ENCODE results near the gene SLCO2A1.

Gene SLCO2A1

DNA sequence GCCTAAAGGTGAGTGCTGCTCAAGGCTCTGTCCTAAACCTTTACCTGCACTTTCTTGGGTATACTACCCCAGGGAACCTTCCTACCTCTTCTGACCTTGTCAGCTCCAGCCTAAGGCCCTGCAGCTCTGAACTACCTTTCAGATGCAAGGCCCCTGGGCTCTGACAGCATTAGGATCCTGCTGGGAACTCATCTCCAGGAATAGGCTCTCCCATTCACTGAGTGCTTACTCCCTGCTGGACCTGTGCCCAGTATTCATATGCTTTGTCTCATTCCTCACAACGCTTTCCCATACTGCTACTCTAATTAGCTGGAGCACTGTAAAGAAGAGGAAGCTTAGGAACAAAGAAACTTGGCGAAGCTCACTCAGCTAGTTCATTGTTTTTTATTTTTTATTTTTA, 80.3 kb downstream of the SLCO2A1 start:
- DNase-seq (ENCODE audit: low read depth) = no peak

DNA sequence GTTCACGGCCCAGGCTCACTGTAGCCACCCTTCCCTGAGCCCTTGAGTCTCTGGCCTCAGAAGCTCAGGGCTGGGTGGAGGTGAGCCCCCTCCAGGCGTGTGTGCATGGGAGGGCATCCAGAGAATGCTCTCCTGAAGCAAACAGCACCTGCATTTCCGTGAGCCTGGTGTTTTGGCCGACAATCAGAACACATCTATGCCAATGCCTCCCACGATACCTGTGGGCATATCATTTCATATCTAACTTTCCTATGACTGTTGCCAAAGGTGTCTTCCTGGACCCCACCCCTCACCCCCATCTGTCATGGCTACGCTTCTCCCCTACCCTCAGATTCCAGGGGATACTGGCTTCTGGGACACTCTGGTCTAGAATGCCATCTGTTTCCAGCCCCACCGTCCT, 80.7 kb downstream of the SLCO2A1 start:
- DNase-seq (ENCODE audit: low read depth) = no peak

DNA sequence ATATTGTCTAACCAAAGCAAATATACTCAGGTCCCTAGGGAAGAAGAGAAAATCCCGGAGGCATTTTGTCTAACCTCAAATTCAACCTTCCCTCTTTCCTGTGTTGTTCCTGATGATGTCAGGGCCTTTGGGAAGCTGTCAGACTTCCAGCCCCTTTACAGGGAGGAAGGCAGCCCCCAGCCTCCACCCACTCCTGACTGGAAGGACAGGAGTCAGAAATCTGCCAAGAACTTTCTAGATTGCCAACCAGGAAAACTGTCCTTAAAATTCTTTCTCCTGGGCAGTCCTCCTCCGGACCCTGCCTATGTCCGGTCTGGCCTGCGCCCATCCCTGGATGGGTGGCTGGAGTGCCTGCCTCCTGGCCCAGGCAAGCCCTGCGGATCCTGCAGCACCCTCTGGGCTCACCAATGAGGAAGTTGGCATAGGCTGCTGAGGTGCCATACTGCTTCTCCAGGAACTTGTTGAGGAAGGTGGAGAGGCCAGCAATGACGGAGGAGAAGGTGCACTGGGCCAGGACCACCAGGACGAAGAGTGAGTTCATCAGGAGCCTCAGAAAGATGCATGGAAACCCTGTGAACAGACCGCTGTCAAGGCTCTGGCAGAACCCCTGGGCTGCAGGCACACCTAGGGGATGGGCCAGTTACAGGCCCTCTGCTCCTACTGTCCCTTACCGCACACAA, 81.5 kb downstream of the SLCO2A1 start:
- DNase-seq (ENCODE audit: low read depth) = no peak

DNA sequence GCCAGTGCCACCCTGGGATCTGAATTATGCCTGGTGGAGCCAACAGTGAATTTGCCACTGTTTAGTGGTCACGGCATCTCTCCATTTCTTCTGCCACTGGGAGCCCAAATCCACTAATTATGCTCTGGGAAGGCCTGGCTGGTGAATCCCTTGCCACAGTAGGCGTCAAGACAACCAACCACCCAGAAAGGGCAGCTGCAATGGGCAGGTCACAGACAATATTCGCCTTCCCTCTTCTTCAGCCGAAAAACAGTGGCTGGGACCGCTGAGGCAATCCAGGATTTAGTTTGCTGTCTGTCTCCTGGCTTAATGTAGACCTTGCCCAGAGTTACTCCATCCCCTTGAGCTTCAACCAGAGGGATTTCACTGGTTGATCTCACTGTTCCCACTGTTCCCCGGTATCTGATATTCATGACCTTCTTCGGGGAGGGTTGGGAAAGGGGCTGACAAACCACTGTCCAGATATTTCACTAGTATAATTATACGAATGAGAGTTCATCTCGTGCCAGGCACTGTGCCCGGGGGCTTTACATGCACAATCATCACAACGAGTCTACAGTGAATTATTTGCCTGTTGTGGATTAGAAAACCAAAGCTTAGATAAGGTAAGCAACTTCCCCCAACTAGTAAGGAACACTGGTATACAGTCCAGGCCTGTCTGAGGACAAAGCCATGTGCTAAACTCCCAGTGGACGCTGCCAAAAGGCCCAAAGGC, 84.2 kb downstream of the SLCO2A1 start:
- DNase-seq (ENCODE audit: low read depth) = no peak

DNA sequence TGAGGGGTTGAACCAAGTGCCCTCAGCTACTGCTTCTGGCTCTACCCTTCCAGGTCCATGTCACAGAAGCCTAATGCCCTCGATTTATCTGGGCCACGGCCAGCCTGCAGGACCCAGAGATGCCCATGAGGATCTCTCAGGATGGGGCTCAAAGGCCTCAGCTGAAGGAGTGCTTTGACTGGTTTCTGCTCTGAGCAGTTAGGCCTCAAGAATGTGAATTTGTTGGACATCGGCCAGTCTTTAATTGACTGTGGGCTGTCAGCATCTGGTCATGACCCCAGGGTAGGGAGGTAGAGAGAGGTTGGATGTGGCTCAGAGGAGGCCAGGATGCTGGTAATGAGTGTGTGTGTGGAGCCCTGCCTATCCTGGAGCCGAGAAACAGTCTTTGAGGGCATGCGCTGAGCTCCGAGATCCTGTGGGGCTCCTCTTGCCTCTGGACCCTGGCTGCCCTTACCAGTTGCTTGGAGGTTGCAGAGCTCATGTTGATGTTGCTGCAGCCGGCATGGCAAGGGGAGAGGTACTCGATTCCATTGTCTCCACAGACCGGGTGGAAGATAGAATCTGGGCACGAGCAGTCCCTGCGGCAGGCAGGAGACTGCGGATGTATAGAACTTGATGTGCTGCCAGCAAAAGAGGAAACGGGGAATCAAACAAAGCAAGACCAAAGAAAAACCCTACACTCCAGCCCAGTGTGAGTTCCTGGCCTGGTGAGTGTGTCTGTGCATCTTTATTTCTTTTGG, 84.9 kb downstream of the SLCO2A1 start:
- no peak for DNase-seq (ENCODE audit: low read depth)

DNA sequence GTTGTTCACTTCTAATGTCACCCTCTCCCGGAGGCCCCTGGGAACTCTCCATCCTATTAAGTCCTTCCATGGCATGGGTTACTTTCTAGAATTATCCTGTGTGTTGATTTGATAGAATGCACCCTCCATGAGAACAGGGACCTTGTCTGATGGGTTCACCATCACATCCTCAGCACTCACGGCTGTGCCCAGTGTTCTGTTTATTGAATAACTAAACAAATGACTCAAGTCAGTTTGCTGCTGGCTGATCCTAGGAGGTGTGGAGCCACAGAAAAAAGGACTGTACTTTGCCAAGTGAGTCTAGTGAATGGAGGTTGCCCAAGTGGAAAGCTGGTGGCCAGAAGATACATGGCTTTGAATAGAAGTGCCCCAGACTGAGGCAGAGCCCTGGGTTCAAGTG, 85.5 kb downstream of the SLCO2A1 start:
- DNase-seq (ENCODE audit: low read depth) = no peak

DNA sequence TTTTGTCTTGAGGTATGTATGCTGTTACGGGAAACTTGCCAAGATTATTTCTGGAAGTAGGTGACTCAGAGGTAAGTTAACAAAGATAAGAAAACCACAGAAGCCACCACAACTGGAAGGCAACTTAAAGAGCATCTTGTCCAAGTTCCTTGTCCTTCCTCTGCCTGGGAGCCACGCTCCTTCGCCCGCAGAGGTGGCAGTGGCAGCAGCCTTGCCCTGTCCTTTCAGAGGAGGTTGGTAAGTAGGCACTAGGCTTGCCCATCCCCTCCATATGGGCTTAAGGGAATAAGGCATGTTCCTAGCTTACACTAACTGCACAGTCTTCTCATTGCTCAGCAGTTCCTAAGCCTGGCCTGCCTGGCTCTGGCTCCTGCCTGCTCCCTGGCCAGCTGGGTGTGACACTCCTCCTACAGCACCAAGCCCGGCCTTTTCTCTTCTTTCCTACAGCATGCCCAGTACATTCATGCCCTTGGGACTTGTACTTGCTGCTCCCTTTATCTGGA, 86.0 kb downstream of the SLCO2A1 start:
- no peak for DNase-seq (ENCODE audit: low read depth)

DNA sequence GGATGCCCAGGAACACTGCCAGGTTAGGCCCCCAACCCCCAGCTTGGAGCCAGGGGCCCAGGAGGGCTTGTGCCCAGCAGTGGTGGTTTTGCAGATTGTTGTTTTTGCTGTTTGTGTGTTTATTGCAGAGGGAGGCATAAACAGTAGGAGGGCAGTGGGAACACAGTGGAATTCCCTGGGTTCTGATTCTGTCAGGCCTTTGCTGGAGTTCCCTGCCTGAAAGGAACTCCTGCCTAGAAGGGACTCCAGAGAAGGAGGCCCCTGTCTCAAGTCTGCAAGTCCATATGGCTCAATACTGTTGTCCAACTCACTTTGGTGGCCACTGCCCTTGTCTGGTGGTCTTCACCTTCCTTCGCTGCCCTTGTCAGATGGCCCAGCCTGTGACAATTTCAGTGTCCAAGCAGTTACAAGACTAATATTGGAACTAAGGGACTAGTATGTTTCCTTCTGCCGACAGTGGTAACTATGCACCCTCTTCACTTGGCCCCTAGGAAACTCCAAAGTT, 86.6 kb downstream of the SLCO2A1 start:
- DNase-seq (ENCODE audit: low read depth) = no peak

DNA sequence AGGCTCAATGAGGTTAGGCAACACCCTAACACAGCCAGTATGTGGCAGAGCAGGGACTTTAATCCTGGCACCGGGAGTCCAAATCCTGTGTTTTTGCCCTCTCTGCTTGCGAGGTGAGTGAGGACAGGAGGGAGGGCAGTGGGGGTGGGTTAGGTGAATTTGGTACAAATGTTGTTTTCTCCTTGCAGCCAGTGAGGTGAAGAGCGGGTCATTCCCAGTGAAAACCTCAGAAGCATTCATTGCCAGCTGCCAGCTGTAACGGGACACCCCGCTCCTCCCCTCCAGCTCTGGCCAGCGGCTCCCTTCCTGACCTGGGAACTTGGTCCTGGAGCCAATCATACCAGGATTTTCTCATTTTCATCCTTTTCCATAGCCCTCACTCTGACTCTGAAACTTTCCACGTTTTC, 88.3 kb downstream of the SLCO2A1 start:
- no peak for DNase-seq (ENCODE audit: low read depth)

DNA sequence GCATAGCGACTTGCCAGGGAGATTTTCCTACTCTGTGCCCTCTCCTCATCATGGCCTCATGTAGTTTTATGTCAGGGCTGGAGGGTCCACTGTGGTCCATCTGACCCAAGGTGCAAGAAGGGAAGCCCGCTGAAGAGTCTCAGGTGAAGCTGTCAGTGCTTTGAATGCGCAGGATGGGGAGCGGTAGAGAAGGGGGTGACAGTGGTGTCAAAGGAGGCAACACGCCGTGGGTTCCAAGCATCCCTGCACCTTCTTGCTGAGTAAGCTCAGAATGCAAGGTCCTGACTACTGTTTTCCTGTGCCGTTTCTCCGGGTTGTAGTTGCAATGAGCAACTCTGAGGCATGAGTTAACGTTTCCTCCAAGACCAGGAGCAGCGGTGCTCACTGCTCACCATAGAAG, 89.2 kb downstream of the SLCO2A1 start:
- no peak for DNase-seq (ENCODE audit: low read depth)

DNA sequence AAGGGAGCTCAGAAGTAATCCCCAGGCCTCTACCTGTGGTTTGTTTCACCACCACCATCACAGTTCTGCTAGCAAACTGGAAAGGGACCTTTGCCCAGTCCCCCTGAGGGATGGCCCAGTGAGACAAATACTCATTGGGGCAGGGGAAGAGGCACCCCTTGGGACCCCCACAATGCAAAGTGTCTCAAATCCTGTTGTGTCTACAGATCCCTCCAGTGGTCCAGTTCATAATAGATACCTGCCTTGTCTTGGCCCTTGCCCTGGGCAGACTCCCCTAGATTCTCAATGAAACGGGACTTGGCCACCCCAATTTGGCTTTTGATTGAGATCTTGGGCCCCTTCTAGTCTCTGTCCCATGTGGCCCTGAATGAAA, 90.3 kb downstream of the SLCO2A1 start:
- DNase-seq (ENCODE audit: low read depth) = no peak

DNA sequence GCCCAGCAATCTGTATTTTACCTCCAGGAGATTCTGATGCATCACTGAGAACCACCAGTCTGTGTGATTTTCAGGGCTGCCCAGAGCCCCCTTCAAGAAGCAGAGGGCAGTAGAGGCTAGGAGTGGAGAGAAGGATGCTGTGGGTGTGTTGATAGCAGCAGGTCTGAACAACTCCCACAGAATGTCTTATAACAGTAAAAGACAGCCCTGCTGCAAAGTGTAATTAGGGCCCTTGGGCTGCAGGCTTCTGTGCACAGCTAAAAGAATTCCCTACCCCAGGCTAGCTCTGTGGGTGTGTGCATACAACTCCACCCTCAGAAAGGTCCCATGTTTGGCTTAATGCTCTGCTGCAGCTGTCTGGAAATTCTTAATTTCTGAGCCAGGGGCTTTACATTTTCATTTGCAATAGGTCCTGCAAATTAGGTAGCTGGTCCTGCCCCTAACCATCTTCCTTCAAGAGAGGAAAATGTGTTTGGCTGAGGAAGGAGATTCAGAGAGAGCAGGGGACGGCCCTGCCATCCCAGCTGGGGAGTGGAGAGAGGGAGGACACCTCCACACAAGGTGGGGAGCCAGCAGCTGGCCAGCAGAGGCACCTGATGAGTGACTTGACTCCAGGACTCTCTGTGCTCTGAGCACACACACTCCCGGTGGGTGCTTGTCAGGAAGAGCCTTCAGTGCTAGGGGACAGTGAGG, 90.8 kb downstream of the SLCO2A1 start:
- no peak for DNase-seq (ENCODE audit: low read depth)

DNA sequence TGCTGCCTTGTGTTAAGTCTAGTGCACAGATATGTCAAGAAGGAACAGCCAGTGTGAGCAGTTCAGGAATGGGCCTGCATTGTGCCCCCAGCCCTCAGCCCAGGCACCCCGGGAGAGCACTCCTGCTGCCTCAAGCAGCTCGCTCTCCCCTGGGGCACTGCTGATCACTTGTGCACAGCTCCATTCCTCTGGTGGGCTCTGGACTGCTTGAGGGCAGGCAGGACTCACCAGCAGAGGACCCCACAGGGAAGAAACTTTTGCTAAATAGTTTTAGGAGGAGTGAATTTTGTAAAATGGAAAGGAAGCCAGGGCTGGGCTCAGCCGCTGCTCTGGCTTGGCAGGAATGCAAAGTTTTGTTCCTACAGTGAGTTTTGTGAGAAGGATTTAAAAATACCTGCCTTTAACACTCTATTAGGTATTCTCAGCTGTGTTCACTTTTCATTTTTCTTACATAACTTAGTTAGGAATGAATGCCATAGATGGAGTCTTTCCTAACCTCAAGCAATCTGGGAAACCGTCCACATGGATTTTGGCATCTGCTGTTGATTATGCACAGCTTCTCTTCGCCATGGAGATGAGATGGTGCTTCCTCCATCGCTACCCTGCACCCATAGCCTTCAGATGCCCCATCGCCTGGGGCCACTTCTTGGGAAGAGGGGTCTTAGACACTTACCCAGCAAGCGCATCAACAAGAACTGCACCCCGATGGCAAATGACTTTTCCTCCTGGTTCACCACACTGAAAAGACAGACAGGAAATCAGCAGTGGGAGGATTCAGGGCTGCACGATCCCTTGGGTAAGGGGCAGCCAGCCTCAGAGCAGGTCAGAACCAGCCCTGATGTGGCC, 91.7 kb downstream of the SLCO2A1 start:
- DNase-seq (ENCODE audit: low read depth) = no peak

DNA sequence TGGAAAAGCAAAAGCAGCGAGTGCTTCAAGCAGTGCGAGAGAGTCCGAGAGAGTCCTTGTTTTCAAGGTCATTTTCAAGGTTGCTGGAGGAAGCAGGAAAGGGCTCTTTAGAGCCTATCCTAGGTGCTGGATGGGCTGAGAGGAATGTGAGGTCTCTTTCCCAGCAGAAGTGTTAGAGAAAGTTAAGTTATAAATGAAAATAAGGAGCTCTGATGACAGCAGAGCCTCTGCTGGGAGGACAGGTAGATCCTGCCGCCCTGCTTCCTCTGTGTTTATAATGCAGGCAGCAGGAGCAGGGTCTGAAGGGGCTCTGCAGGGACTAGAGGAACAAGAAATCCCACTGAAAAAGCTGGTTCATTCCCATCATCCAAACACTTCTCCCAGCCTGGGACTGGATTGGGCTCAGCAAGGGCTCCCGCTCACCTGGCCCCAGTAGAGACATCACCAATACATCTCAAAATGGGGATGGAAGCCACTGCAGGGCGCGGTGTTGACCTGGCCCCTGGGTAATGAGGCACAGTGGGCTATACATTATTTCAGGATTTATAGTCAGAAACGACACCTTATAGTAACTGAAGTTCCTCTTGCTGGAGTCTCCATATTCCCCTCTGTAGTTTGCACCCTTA, 92.6 kb downstream of the SLCO2A1 start:
- DNase-seq (ENCODE audit: low read depth) = no peak

DNA sequence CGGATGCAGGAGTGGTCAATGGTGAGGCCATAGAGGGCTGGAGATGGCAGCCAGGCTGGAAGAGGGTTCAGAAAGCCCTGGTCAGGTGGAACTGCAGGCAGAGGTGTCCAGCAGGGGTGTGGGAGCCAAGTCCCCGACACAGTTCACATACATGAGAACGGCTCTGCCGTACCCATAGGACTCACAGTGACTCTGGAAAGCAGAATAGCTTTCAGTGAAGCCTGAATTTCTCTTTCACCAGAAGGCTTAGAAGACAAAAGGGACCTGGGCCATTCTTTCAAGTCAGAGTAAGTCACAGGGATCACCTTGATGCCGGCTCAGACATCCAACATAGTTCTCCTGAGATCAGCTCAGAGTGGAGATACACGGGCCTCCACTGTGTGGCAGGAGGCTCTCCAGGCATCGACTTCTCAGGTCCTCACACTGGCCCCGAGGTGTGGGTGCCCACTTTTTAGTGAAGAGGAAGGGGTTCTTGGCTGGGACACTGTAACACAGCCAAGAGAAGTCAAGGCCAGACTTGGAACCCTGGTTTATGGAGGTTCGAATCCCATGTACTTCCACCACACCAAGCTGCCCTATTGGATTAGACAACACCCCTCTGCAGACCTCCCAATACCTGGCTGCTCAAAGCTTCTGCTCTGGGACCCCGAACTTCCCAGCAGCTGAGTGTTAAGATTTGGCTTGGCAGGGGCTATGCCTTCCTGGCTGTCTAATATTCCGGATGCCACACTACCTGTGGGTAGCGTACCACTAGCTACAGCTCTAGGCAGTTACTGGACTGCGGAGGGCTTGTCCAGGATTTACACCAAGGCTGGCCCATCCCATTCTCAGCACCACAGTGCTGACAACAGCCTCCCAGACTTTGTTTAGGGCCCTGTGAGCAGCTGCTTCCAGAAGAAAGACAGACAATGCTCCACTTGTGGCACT, 93.6 kb downstream of the SLCO2A1 start:
- DNase-seq (ENCODE audit: low read depth) = no peak

DNA sequence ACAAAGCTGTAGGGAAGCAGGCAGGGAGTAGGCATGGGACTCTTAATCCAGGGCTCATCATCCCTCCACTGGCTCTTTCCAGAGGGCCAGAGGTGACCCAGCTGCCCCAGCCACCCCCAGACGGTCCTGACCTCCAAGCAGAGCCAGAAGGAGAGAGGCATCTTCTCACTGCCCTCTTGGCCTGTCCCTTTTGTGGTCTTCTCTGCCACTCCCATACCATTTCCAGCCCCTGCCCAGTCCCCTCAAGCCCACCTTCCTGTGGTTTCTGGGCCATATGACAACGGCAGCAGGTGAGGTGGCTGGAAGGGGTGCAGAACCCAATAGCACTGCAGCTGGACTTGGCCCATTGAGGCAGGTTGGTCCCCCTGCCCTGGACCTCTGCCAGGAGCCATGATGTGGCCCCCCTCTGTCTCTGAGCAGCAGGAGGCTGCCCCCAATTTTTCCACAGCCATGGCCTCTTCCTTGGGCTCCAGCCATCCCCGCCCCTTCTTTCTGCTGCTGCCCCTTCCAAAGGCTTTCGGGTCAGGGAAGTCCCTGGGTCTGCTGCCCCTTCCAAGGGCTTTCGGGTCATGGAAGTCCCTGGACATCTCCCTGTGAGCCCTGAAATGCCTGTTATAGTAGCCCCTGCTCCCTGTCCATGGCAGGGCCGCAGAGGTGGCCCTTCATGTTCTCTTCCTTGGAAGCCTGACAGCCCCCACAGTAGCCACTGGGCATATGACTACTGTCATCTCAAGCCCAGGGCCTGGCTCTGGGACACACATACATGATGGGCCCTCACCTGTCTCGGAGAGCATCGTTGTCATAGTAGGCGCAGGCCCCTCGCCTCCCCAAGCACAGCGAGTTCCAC, 94.5 kb downstream of the SLCO2A1 start:
- no peak for DNase-seq (ENCODE audit: low read depth)

DNA sequence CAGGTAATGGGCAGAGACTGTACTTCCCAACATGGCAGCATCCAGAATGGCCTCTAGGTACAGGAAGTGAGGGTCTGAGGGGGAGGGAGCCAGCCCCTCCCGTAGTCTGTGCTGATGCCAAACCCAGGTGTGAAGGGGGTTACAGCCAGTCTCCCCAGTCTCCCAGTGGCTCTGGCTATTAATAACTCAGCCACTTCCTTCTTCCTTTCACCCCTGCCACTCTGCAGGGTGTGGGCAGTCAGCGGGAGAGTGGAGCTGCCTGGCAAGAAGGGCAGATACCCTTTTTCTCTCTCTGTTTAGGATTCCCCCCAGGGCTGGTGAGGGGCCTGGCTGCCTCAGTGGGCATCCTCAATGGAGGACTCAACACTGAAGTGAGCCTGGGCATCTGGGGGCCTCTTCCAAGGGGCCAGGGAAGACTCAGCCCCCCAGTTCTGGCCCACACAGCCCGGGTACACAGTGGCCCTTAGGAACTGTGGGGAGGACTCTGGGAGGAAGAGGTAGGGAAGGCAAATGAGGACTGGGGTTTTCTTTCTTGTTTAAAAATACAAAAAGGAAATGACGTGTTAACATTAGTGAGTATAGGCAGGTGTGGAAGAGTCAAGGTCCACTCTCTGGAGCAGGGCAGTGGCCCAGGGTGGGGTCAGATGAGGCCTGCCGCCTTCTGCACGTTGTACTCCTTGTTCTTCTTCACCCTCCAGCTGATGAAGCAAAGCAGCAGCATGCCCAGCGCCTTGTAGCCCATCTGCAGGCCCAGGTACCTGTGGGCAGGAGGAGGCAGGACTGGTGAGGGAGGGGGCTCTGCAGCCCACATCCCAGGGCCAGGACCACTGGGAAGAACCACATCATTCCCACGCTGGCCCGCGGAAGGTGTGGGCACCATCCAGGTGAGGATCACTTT, 95.4 kb downstream of the SLCO2A1 start:
- DNase-seq (ENCODE audit: low read depth) = no peak

Measured in activated T-helper 9 cell treated with anti-CD3 and anti-CD28 coated beads, Interleukin-2, amount 50 U/mL, for 16 hours (primary cell).